HTR-8/SVneo (cell line): Measurements from ENCODE around the gene CAMTA1.

Experiments used
- DNase-seq: peaks from one replicate; pipeline ENCODE4 v3.0.0; 2011; ENCODE audit warnings: low spot score, mixed read lengths; ENCODE audit not compliant: insufficient read length
- FAIRE-seq: peaks from 2 replicates; lab custom pipeline; 2011; peaks lifted over from hg19 to GRCh38; lab: Jason Lieb, UNC

The CAMTA1 gene

GRCh38 chr1:6870571-6870970, 85.3 kb downstream of the CAMTA1 start:
- FAIRE-seq (no peak), DNase-seq (no peak)

- FAIRE-seq (no peak), DNase-seq (no peak)
These were observed 86.2 kb downstream of the CAMTA1 start for GRCh38 chr1:6871300-6871972.

- DNase-seq (no peak), FAIRE-seq (no peak)
These were observed 87.5 kb downstream of the CAMTA1 start for GRCh38 chr1:6872573-6873261.

- no peak for FAIRE-seq
- no peak for DNase-seq
These were observed 88.2 kb downstream of the CAMTA1 start for GRCh38 chr1:6873298-6874015.

DNA sequence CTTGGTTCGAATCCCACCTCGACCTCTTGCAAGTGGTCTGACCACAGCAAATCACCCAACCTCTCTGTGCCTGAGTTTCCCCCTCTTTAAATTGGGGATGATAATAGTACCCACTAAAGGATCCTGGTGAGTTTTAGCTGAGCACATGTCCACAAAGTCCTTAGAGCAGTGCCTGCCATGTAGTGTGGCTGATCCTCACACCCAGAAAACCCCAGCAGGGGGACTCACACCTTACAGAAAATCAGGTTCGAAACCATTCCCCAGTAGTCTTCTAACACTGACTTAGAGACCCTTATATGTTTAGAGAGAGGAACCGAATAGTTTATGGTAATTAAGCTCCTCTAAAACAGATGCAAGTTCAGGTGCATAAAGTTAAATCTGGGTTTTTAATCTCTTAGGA, 89.0 kb downstream of the CAMTA1 start:
- no peak for FAIRE-seq

DNA sequence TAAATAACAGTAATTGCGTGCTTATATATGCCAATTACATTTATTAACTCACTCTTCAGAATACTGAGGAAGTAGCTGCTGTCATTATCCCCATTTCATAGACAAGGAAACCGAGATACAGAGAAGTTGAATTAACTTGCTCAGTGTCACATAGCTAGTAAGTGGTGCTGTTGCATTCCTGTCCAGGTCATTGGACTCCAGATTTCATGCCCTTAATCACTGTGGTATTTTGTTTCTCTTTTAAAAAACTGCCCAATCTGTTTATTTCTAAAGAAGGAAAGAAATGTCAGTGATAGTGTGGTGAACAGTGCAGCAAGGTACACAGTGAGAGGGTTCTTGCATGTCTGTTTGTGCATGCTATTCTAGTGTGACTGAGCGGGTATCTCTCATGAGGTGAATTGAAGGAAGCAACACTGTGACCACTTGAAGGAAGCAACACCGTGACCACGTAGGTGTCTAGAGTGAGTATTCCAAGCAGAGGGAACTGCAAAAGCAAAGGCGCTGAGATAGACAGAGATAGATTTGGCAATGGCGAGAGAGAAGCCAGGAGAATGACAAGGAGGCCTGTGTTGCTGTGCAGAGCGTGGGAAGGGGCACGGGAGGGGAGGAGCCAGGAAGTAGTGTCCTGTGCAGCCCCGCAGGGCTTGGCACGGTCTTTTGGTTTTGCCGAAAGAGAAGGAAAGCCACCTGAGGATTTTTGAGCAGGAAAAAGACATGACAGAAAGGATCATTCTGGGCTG, 95.9 kb downstream of the CAMTA1 start:
- DNase-seq: no peak
- no peak for FAIRE-seq

More for the DNA sequence above, 89.0 kb downstream of the CAMTA1 start:
- DNase-seq: no peak

GRCh38 chr1:6882414-6882813, 97.2 kb downstream of the CAMTA1 start:
- DNase-seq: no peak
- FAIRE-seq: no peak

DNA sequence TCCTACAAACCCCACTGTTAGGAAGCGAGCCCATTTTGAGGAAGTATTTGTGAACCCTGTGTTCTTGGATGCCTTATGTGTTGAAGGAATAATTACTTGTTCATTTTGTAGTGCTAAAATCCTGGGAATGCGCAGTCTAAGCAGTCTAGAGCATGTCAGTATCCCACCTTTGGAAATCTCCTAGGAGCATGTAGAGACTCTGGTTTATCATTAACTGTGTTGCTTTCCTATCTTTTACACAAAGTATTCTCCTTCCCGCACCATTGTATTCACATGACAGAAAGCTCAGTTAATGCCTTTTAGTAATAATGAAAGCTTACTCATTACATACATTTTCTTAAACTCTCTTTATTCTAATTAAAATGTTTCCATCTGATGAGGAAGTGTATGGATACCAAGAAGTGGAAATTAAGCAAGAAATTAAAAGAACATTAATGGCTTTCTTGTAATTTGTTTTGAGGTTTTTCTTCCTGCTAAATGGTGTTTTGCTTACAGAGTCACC, 99.4 kb downstream of the CAMTA1 start:
- FAIRE-seq (no peak), DNase-seq (no peak)

GRCh38 chr1:6885426-6885825, 100.2 kb downstream of the CAMTA1 start:
- no peak for FAIRE-seq
- DNase-seq: no peak

DNA sequence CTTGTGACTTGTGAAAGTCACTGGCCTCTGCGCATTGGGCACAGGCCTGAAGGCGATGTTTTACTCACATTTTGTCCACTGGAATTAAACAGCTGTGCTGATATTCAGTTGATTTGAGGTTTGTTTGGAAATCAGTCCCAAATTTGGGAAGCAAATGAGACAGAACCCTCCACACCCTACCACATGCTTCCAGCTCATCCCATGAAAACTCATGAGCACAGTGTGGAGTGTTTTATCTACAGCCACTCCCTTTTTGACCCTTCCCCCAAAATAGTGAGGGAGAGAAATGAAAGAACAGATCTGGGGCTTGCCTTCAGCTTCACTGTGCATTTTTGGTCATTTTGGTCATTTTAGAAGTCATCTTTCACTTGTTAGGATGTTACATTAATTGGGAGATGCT, 101.3 kb downstream of the CAMTA1 start:
- no peak for FAIRE-seq
- no peak for DNase-seq

DNA sequence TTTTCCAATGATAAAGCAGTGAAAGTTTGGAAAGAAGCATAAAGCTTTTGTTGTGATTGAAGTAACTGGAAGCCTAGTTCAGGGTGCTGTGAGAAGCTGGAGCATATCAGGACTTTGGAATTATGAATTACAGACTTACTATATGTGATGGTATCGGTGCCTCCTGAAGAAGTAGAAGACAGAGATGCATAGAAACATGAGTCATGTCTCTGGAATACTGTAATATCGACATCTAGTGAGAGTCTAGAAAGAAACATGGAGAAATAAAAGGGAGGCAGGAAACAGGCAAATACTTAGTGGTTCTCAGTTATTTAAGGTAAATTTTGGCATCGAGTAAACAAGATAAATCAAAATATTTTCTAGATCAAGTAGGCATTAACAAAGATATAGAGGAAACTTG, 103.0 kb downstream of the CAMTA1 start:
- FAIRE-seq: no peak
- DNase-seq: peak; percentile 7

- FAIRE-seq: no peak
- no peak for DNase-seq
These were observed 103.6 kb downstream of the CAMTA1 start for GRCh38 chr1:6888870-6889269.

- peak; percentile 47 for DNase-seq
- no peak for FAIRE-seq
These were observed 104.7 kb downstream of the CAMTA1 start for GRCh38 chr1:6889875-6890480.

DNA sequence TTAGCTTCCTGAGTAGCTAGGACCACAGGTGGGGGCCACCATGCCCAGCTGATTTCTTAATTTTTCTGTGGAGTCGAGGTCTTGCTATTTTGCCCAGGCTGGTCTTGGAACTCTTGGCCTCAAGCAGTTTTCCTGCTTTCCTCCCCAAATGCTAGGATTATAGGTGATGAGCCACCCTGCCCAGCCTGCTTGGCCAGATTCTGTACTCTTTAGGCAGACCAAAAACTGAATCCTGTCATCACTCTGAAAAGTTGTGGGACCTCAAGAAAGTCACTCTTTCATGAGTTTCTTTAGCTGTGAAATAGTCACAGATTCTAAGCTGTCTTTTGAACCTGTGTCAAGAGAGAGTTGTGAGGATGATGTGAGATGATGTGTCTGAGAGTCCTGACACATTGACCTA, 105.4 kb downstream of the CAMTA1 start:
- no peak for FAIRE-seq

GRCh38 chr1:6891781-6892579, 106.7 kb downstream of the CAMTA1 start:
- FAIRE-seq: no peak

More for the DNA sequence above, 105.4 kb downstream of the CAMTA1 start:
- DNase-seq: no peak

GRCh38 chr1:6893388-6893787, 108.1 kb downstream of the CAMTA1 start:
- no peak for DNase-seq
- FAIRE-seq: no peak

More at GRCh38 chr1:6891781-6892579, 106.7 kb downstream of the CAMTA1 start:
- no peak for DNase-seq

- no peak for FAIRE-seq
- DNase-seq: no peak
These were observed 111.9 kb downstream of the CAMTA1 start for GRCh38 chr1:6897138-6897537.

DNA sequence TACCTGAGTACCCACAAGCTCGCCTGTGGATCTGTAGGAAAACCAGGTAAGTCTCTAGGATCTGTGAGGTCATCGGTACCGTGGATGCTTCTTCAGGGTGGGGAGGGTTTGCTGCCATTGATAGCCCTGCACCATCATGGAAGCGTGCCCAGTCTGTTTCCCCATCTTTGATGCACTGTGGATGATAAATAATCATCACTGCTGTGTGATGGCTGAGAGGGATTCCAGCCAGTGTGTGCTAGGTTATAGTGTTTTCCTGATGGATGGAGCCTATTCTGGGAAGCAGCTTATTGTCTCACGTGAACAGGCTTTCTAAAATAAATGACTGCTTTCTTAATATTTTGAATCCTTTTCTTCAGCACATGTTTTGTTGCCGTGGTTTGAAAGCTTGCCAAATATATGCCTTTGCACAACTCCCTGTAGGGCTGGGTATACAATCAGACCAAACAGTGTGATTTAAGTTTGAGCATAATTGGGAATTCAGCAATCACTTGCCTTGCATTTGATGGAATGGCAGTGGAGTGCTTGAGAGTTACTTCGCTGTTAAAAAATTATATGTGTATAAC, 113.8 kb downstream of the CAMTA1 start:
- FAIRE-seq (no peak), DNase-seq (no peak)

GRCh38 chr1:6899621-6900020, 114.4 kb downstream of the CAMTA1 start:
- FAIRE-seq (no peak), DNase-seq (no peak)
